Right lobe of liver (tissue), 6 donors: Measurements from ENCODE around the gene CA9. TPM values are rescaled to one million over a fixed set of nuclear protein-coding genes. Genes with fewer than 3 reads are reported as not detected.
A peak's percentile ranks its signal among the peaks of the same experiment; 100 is the strongest.

ENCODE experiments used
- ATAC-seq, 4 donors: fragments of 200-7000 bp; cut with Tn5 transposase; one replicate each; pipeline ENCODE4 v1.9.1; 2020; ENCODE audit warnings: mild to moderate bottlenecking in 4 of 4, moderate library complexity in 4 of 4
- DNase-seq, 3 donors: peaks; one replicate each; pipeline ENCODE4 v3.0.0-alpha.2; 2020
- H3K27ac ChIP-seq, 3 donors: fragments of 200-600 bp; one replicate each; pipeline ENCODE4 v1.8.0; 2022
- H3K27me3 ChIP-seq, 2 donors: fragments of 200-600 bp; one replicate each; pipeline ENCODE4 v1.8.0; 2022
- H3K36me3 ChIP-seq, 4 donors: fragments of 200-600 bp; sonication (generic) in 1 of 4; one replicate each; pipeline versions ENCODE4 v1.5.1 to v1.8.0; 2017 to 2022; ENCODE audit warnings: control low read depth in 1 of 4
- H3K4me1 ChIP-seq, 4 donors: fragments of 200-600 bp; sonication (generic) in 1 of 4; one replicate each; pipeline versions ENCODE4 v1.5.1 to v1.8.0; 2017 to 2022; ENCODE audit warnings: control low read depth in 1 of 4
- H3K4me3 ChIP-seq, 3 donors: fragments of 200-600 bp; one replicate each; pipeline ENCODE4 v1.8.0; 2022
- H3K9me3 ChIP-seq, 4 donors: fragments of 200-600 bp; sonication (generic) in 1 of 4; one replicate each; pipeline versions ENCODE4 v1.5.1 to v1.8.0; 2017 to 2022; ENCODE audit warnings: control low read depth in 1 of 4
- POLR2A ChIP-seq: fragments of 450-650 bp; IDR thresholded peaks from one replicate; pipeline ENCODE4 v1.6.1; 2017; ENCODE audit warnings: antibody characterized with exemption, mild to moderate bottlenecking
- WGBS: methylation state at CpG from one replicate; pipeline ENCODE4 v1.1.6; 2018; ENCODE audit warnings: low coverage, low lambda C conversion rate; ENCODE audit not compliant: insufficient coverage; ENCODE audit errors: missing lambda C conversion rate; 5-methylcytosine and 5-hydroxymethylcytosine counted together
- intact Hi-C, 2 donors: fragments of 100-400 bp; cut with DNase I; formaldehyde crosslinking; loops; one replicate each; pipeline versions ENCODE4 v1.11.2 to v1.14.1; 2022
- total RNA-seq, 6 experiments: library from RNA; depleted of rRNA in 2 of 6; stranded (reverse); fragments of >200 nt in 2 of 6; fragmentation: NEBNext Ultra II Directional in 3 of 6; extraction: Animal tissue kit (Norgen Biotek cat#: 25700) in 3 of 6; gene quantifications; one replicate each; pipeline versions ENCODE4 v1.1.0 to v1.2.4, GENCODE V29; 2016 to 2023
- TF ChIP-seq, protein P1 (sequence below), 4 donors: fragments of 200-600 bp in 3 of 4; fragments of 450-650 bp in 1 of 4; IDR thresholded peaks; one replicate each; pipeline versions ENCODE4 v1.5.1 to v1.8.0; 2016 to 2022; ENCODE audit warnings: antibody characterized with exemption in 4 of 4, mild to moderate bottlenecking in 2 of 4
- donor health status: DM: no; HTN: yes; CAD: no.
- donor health status: DM: no; HTN: no; CAD: no.
- donor health status: DM: no; HTN: no; CAD: no.
- donor health status: DM: no; HTN: yes; CAD: no.
- donor health status: DM: no; HTN: yes; CAD: no.

CA9 gene
- total RNA-seq, 6 experiments from 2014 or later: 0.64 to 1.6 (median 0.93) TPM; not detected in 1

DNA sequence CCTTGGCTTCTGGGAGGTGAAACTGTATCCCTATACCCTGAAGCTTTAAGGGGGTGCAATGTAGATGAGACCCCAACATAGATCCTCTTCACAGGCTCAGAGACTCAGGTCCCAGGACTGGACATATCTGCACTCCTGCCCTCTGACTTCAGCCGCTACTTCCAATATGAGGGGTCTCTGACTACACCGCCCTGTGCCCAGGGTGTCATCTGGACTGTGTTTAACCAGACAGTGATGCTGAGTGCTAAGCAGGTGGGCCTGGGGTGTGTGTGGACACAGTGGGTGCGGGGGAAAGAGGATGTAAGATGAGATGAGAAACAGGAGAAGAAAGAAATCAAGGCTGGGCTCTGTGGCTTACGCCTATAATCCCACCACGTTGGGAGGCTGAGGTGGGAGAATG, 5.4 kb downstream of the CA9 start:
- TF ChIP-seq, protein P1, sequence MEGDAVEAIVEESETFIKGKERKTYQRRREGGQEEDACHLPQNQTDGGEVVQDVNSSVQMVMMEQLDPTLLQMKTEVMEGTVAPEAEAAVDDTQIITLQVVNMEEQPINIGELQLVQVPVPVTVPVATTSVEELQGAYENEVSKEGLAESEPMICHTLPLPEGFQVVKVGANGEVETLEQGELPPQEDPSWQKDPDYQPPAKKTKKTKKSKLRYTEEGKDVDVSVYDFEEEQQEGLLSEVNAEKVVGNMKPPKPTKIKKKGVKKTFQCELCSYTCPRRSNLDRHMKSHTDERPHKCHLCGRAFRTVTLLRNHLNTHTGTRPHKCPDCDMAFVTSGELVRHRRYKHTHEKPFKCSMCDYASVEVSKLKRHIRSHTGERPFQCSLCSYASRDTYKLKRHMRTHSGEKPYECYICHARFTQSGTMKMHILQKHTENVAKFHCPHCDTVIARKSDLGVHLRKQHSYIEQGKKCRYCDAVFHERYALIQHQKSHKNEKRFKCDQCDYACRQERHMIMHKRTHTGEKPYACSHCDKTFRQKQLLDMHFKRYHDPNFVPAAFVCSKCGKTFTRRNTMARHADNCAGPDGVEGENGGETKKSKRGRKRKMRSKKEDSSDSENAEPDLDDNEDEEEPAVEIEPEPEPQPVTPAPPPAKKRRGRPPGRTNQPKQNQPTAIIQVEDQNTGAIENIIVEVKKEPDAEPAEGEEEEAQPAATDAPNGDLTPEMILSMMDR (IDR thresholded peaks at IDR 0.05): no peak
- no peak for TF ChIP-seq POLR2A
- DNase-seq (no peak), ATAC-seq (no peak)
- Histone ChIP-seq H3K36me3 (no peaks in the 10 kb centered on the region), H3K4me1 (peaks cover 0 to 6% (median 0%) of the 10 kb centered on the region in 4 donors), H3K4me3 (no peak overlapping the region), H3K27ac (no peak overlapping the region), H3K9me3 (no peaks in the 10 kb centered on the region), H3K27me3 (peaks cover 0 to 9% of the 10 kb centered on the region in 2 donors)
- WGBS: 83% methylated on average over 4 of the region's 5 CpGs
- intact Hi-C loops: no loop called here

DNA sequence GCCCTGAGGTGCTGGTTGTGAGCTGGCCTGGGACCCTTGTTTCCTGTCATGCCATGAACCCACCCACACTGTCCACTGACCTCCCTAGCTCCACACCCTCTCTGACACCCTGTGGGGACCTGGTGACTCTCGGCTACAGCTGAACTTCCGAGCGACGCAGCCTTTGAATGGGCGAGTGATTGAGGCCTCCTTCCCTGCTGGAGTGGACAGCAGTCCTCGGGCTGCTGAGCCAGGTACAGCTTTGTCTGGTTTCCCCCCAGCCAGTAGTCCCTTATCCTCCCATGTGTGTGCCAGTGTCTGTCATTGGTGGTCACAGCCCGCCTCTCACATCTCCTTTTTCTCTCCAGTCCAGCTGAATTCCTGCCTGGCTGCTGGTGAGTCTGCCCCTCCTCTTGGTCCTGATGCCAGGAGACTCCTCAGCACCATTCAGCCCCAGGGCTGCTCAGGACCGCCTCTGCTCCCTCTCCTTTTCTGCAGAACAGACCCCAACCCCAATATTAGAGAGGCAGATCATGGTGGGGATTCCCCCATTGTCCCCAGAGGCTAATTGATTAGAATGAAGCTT, 6.1 kb downstream of the CA9 start:
- Histone ChIP-seq H3K4me3 (no peak overlapping the region), H3K36me3 (no peaks in the 10 kb centered on the region), H3K4me1 (peaks cover 0 to 6% (median 0%) of the 10 kb centered on the region in 4 donors), H3K9me3 (no peaks in the 10 kb centered on the region), H3K27ac (no peak overlapping the region), H3K27me3 (peaks cover 0 to 9% of the 10 kb centered on the region in 2 donors)
- intact Hi-C loops: no loop called here
- 73% methylated on average over 2 of the region's 8 CpGs for WGBS
- DNase-seq: peak in 1 of 3 donors; percentile 7
- no peak for ATAC-seq
- TF ChIP-seq POLR2A: no peak
- TF ChIP-seq, protein P1 (IDR thresholded peaks at IDR 0.05): no peak

DNA sequence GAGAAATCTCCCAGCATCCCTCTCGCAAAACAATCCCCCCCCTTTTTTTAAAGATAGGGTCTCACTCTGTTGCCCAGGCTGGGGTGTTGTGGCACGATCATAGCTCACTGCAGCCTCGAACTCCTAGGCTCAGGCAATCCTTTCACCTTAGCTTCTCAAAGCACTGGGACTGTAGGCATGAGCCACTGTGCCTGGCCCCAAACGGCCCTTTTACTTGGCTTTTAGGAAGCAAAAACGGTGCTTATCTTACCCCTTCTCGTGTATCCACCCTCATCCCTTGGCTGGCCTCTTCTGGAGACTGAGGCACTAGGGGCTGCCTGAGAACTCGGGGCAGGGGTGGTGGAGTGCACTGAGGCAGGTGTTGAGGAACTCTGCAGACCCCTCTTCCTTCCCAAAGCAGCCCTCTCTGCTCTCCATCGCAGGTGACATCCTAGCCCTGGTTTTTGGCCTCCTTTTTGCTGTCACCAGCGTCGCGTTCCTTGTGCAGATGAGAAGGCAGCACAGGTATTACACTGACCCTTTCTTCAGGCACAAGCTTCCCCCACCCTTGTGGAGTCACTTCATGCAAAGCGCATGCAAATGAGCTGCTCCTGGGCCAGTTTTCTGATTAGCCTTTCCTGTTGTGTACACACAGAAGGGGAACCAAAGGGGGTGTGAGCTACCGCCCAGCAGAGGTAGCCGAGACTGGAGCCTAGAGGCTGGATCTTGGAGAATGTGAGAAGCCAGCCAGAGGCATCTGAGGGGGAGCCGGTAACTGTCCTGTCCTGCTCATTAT, 6.8 kb downstream of the CA9 start:
- intact Hi-C loops: no loop called here
- ATAC-seq: no peak
- 64% methylated on average over 11 of the region's 15 CpGs for WGBS

DNA sequence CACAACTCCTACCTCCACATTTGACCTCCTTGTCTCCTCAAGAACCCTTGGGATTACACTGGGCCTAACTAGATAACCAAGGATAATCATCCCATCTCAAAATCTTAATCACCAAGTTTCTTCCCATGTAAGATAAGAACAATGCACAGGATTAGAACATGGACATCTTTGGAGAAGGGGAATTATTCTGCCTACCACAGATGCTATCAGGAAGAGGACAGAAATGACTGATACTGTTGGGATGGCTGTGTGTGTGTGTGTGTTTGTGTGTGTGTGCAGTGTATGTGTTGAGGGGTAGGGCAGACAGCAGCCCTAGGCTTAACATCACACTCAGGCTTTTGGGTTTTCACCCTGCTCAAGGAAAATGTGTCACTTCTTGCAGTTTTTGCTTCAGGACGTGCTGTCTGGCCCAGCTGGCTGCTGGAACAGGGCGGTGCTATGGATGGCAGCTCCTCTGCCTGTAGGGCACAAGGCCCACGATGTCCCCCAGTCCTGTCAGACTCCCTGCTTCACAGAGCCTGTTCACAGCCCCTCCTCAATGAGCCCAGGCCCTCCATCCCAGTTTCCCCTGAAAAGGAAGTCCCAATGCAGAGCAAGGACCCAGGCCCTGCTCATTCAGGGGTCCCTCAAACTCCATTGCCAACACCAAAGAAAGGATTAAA, 7.7 kb downstream of the CA9 start:
- Histone ChIP-seq H3K9me3 (no peaks in the 10 kb centered on the region), H3K4me1 (no peaks in the 10 kb centered on the region), H3K27ac (no peak overlapping the region), H3K27me3 (no peaks in the 10 kb centered on the region), H3K36me3 (no peaks in the 10 kb centered on the region), H3K4me3 (no peak overlapping the region)
- ATAC-seq (no peak), DNase-seq (peak in 1 of 3 donors; percentile 11)
- no CpG with 5 or more reads among the region's 3 CpGs for WGBS
- intact Hi-C loops: no loop called here
- no peak for TF ChIP-seq POLR2A
- TF ChIP-seq, protein P1 (IDR thresholded peaks at IDR 0.05): no peak

More for the DNA sequence above, 6.8 kb downstream of the CA9 start:
- Histone ChIP-seq H3K36me3 (no peaks in the 10 kb centered on the region), H3K27ac (no peak overlapping the region), H3K27me3 (peaks cover 0 to 8% of the 10 kb centered on the region in 2 donors), H3K4me3 (no peak overlapping the region), H3K4me1 (peaks cover 0 to 6% (median 0%) of the 10 kb centered on the region in 4 donors), H3K9me3 (no peaks in the 10 kb centered on the region)
- TF ChIP-seq, protein P1 (IDR thresholded peaks at IDR 0.05): no peak
- no peak for TF ChIP-seq POLR2A
- peak in 1 of 3 donors; percentile 9 for DNase-seq
